ENCODE results near the gene PRPS1L1. TPM values are rescaled to one million over a fixed set of nuclear protein-coding genes. Genes with fewer than 3 reads are reported as not detected.

Gene PRPS1L1
- polyA plus RNA-seq, 1 donor (not counting 4 experiments of a cell fraction or from before 2014, with no cell fraction given): not detected

GRCh38 chr7:18037609-18038008, 10.0 kb upstream of the PRPS1L1 start:
- no peak overlapping the region for H3K4me2 ChIP-seq (ENCODE audit: control insufficient read depth, extremely low read depth, insufficient read depth, low read depth, low read length)
- no peaks in the 10 kb centered on the region for H3K27me3 ChIP-seq (ENCODE audit: control insufficient read depth, extremely low read depth, insufficient read depth, low read length)
- H4K20me1 ChIP-seq (ENCODE audit: control insufficient read depth, extremely low read depth, insufficient read depth, low read length): no peaks in the 10 kb centered on the region
- TF ChIP-seq CTCF (optimal IDR thresholded peaks at IDR 0.05 in 1 of 3, IDR thresholded peaks at IDR 0.05 in 1 of 3, conservative IDR thresholded peaks at IDR 0.05 in 1 of 3; ENCODE audit: extremely low read depth in 1 of 3, insufficient read depth in 2 of 3, low read length in 3 of 3): no peak
- no peak for TF ChIP-seq EZH2 (IDR thresholded peaks at IDR 0.05; ENCODE audit: low read length)
- no peak overlapping the region for H3K27ac ChIP-seq (ENCODE audit: control insufficient read depth, insufficient read depth, low read length)
- no peak overlapping the region for H3K9ac ChIP-seq (ENCODE audit: control insufficient read depth, extremely low read depth, insufficient read depth, low read length)
- no peaks in the 10 kb centered on the region for H3K9me1 ChIP-seq (ENCODE audit: control insufficient read depth, extremely low read depth, insufficient read depth, low read length)
- H3K4me3 ChIP-seq (ENCODE audit: control insufficient read depth in 2 of 3, extremely low read depth in 1 of 3, insufficient read depth in 2 of 3, low read depth in 1 of 3, low read length in 3 of 3): no peak overlapping the region
- H3K9me3 ChIP-seq (ENCODE audit: control insufficient read depth, low read depth, low read length): no peaks in the 10 kb centered on the region
- FAIRE-seq (no peak), DNase-seq (ENCODE audit: low read depth, low spot score) (no peak)
- no peaks in the 10 kb centered on the region for H3K79me2 ChIP-seq (ENCODE audit: control insufficient read depth, insufficient read depth, low read length)
- no peak overlapping the region for H2AFZ ChIP-seq (ENCODE audit: control insufficient read depth, low read length)
- dilution Hi-C loops (cut with MboI; ENCODE audit: extremely low pct_ligation_motif_present, low sequenced_read_pairs): no loop called here
- H3K36me3 ChIP-seq (ENCODE audit: control insufficient read depth in 2 of 2, extremely low read depth in 1 of 2, insufficient read depth in 2 of 2, low read length in 2 of 2): no peaks in the 10 kb centered on the region
- no peaks in the 10 kb centered on the region for H3K4me1 ChIP-seq (ENCODE audit: control insufficient read depth, extremely low read depth, insufficient read depth, low read length)

GRCh38 chr7:18036783-18037182, 9.1 kb upstream of the PRPS1L1 start:
- dilution Hi-C loops (cut with MboI; ENCODE audit: extremely low pct_ligation_motif_present, low sequenced_read_pairs): no loop called here
- FAIRE-seq: no peak

More at GRCh38 chr7:18036783-18037182, 9.1 kb upstream of the PRPS1L1 start:
- Histone ChIP-seq H3K9me1 (ENCODE audit: control insufficient read depth, extremely low read depth, insufficient read depth, low read length) (no peaks in the 10 kb centered on the region), H4K20me1 (ENCODE audit: control insufficient read depth, extremely low read depth, insufficient read depth, low read length) (no peaks in the 10 kb centered on the region), H3K9ac (ENCODE audit: control insufficient read depth, extremely low read depth, insufficient read depth, low read length) (no peak overlapping the region), H3K36me3 (ENCODE audit: control insufficient read depth in 2 of 2, extremely low read depth in 1 of 2, insufficient read depth in 2 of 2, low read length in 2 of 2) (no peaks in the 10 kb centered on the region), H3K27me3 (ENCODE audit: control insufficient read depth, extremely low read depth, insufficient read depth, low read length) (no peaks in the 10 kb centered on the region), H3K4me2 (ENCODE audit: control insufficient read depth, extremely low read depth, insufficient read depth, low read depth, low read length) (no peak overlapping the region), H3K27ac (ENCODE audit: control insufficient read depth, insufficient read depth, low read length) (no peak overlapping the region), H2AFZ (ENCODE audit: control insufficient read depth, low read length) (no peak overlapping the region), H3K4me3 (ENCODE audit: control insufficient read depth in 2 of 3, extremely low read depth in 1 of 3, insufficient read depth in 2 of 3, low read depth in 1 of 3, low read length in 3 of 3) (no peak overlapping the region), H3K9me3 (ENCODE audit: control insufficient read depth, low read depth, low read length) (no peaks in the 10 kb centered on the region), H3K4me1 (ENCODE audit: control insufficient read depth, extremely low read depth, insufficient read depth, low read length) (no peaks in the 10 kb centered on the region), H3K79me2 (ENCODE audit: control insufficient read depth, insufficient read depth, low read length) (no peaks in the 10 kb centered on the region)
- no peak for DNase-seq (ENCODE audit: low read depth, low spot score)
- TF ChIP-seq EZH2 (IDR thresholded peaks at IDR 0.05; ENCODE audit: low read length) (no peak), CTCF (optimal IDR thresholded peaks at IDR 0.05 in 1 of 3, IDR thresholded peaks at IDR 0.05 in 1 of 3, conservative IDR thresholded peaks at IDR 0.05 in 1 of 3; ENCODE audit: extremely low read depth in 1 of 3, insufficient read depth in 2 of 3, low read length in 3 of 3) (no peak)
